ENCODE data around the gene NPRL2.

GRCh38 chr3:50347187-50347813 is 3.3 kb downstream of the NPRL2 start:
- TF ChIP-seq, protein P1, sequence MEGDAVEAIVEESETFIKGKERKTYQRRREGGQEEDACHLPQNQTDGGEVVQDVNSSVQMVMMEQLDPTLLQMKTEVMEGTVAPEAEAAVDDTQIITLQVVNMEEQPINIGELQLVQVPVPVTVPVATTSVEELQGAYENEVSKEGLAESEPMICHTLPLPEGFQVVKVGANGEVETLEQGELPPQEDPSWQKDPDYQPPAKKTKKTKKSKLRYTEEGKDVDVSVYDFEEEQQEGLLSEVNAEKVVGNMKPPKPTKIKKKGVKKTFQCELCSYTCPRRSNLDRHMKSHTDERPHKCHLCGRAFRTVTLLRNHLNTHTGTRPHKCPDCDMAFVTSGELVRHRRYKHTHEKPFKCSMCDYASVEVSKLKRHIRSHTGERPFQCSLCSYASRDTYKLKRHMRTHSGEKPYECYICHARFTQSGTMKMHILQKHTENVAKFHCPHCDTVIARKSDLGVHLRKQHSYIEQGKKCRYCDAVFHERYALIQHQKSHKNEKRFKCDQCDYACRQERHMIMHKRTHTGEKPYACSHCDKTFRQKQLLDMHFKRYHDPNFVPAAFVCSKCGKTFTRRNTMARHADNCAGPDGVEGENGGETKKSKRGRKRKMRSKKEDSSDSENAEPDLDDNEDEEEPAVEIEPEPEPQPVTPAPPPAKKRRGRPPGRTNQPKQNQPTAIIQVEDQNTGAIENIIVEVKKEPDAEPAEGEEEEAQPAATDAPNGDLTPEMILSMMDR (IDR thresholded peaks at IDR 0.05; ENCODE audit: low read length): peak; percentile 55
- TF ChIP-seq EZH2 (optimal IDR thresholded peaks at IDR 0.05; ENCODE audit: low read depth, low read length): no peak

Measured in MM.1S (cell line).